Hematopoietic multipotent progenitor cell (in vitro differentiated cells): ENCODE data around the gene CST2. TPM values are rescaled to one million over a fixed set of nuclear protein-coding genes. Genes with fewer than 3 reads are reported as not detected.
"Not testable (repeated sequence)": the region's sequence is repeated elsewhere in the genome, so short reads cannot be mapped to it uniquely, and the experiment has no call there.

Experiments used
- DNase-seq, 3 donors: peaks; one replicate each; pipeline ENCODE4 v3.0.0-alpha.2; 2011 to 2015; ENCODE audit warnings: low read depth in 2 of 3, low spot score in 2 of 3
- total RNA-seq: library from RNA; depleted of rRNA; stranded (reverse); fragments of >200 nt; gene quantifications from one replicate; pipeline ENCODE4 v1.2.3, GENCODE V29; 2012

CST2 gene, protein sequence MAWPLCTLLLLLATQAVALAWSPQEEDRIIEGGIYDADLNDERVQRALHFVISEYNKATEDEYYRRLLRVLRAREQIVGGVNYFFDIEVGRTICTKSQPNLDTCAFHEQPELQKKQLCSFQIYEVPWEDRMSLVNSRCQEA
- not detected for total RNA-seq

DNA sequence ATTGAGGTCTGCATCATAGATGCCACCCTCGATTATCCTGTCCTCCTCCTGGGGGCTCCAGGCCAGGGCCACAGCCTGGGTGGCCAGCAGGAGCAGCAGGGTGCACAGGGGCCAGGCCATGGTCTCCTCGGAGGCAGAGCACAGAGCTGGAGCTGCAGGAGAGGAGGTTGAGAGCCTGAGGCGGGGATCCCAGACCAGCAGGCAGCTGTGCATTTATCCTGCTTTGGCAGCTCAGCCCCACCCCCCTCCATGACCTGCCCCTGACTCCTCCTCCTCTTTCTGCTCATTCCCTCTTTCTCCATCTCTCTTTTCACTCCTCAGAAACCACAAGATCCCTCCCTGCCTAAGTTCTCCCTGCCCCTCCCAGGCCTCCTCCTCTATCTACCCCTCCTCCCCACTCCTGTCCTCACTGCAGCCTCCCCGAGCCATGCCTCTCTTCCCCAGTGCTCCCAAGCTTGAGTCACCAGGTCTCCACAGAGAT, at the start of gene CST2:
CST2 (minus strand) TSS at position 189 of the 481 bp plus-strand sequence; CDS start at position 120, 69 bp downstream.
- no peak for DNase-seq

DNA sequence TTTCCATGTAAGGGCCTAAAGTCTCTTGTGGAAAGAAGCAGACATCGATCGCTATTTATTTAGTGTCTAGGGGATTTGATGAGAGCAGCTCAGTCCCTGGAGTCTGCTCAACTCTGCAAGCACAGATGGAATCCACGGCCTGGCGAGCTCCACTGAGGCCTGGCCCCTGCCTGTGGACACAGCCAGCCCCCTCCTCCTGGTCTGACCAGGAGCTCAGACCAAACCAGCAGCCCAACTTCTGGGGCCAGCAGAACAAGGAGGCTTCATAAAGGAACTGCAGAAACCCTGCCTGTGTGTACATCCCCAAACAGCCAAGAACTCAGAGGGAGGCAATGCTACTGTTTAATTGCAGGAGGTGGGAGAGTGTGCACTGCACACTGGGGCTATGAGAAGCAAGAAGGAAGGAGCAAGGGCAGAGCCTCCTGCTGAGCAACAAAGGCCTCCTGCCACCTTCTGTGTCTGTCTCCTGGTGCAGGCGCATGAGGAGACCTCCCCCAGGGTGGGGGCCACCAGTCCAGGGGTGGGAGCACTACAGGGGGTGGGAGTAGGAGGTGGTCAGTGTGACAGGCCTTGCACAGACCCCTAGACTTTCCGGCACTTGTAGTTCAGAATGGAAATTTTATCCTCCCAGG, 49.2 kb upstream of the CST2 start:
- DNase-seq: no peak

DNA sequence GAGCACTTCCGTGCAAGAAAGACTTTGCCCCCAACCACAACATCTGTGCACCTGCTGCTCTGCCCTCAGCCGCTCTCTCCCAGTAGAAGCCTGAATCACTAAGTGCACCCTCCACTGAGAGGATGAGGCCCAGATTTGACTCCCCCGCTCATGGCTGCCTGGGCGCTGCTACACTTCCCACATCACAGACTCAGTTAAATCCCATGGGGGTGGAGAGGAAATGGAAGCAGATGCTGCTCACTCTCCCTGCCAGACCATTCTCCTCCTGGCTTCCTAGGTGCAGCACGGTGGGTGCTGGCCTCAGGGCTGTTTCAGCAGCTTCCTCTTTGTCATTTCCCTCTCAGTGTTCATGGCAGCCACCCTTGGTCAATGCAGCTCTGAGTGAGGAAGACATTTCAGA, 48.2 kb upstream of the CST2 start:
- DNase-seq: peak in 1 of 3 donors; percentile 10

DNA sequence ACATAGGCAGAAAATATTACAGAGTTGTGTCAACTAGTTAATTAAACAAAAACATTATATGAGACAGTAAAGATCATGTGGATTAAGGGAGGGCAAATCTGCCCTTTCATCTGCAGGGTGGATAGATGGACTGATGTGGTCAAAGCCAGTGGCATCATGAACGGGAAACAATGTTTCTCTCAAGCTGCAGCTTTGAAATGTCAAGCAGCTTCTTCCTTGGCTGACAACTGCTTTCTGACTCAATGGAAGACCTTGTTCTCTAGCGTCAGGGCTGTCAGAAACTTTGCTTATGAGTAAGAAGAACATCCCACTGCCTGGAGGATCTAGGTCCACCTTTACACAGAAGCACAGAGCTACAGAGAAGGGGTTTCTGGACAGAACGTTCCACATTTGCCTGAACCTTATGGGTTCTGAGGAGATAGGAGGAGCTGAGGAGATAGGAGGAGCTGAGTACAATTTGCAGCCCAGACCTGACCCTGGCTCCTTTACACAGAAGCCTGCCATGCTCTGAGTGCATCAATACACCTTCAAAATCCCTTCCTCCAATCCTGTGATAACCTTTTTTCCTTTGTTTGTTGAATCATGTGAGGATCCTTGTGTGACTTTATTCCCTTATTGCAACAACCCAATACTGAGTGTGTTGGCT, 47.0 kb upstream of the CST2 start:
- DNase-seq: no peak

DNA sequence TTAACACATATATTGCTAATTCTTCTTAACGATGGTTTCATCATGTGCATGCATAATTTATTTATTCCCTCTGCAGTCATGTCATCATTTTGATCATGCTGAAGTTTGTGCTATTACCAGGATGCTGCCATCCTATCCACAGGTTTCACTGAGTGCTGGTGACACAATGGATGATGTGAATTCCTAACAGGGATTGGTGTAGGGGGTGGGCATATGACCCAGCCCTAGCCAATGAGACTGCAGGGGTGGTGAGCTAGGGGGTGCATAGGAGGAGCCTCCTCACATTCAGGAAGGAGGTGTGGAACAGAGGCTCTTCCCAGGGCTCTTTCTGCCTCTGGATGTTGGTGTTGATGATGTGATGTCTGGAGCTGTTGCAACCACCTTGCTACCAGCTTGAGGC, 45.5 kb upstream of the CST2 start:
- no peak for DNase-seq

DNA sequence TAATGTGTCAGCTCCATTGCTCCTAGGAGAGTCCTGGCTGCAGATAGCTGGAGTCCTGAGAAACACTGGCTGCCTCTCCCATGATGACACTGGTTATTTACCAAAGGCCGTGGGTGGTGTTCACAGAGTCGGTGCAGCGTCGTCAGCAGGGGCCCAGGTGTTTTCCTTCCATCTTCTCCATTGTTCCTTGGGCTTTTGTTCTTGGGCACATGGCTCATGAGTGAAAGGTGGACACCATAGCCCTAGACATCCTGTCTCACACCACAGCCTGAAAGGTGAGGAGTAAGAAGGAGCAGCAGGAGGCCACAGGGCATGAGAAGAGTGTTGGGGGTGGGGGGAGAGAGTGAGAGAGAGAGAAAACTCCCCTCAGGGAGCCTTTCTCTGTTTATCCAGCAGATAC, 43.9 kb upstream of the CST2 start:
- DNase-seq: no peak

DNA sequence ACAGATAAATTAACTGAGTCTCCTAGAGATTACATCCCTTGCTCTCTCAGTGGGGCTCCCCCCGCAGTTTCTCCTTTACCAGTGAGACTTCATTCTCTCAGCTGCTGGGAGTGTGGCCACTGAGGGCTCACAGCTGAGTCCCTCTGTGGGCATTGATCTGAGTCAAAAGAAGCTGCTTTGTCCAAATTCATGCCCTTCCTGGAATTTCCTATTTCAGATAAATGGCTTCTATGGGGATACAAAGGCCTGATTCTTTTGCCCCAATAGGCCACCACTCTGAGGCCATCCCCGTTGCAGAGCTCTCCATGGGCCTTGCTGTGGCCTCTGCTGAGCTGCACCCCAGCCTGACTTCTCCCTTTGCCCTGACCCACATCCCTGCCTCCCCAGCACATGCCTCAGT, 43.0 kb upstream of the CST2 start:
- no peak for DNase-seq

DNA sequence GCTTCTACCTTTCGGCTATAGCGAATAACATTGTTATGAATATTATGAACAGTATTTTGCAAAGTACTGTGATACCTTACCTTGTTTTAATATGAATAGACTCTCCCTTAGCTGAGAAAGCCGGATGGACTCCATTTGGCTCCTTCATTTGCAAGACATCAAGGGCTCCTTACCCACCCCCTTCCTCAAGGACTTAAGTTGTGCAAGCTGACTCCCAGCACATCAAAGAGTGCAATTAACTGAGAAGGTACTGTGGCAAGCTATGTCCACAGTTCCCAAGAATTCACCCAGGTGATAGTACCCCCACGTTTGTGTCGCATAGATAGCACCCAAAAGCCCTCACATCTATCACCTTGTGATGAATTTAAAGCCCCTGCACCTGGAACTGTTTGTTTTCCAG, 41.8 kb upstream of the CST2 start:
- DNase-seq: no peak

DNA sequence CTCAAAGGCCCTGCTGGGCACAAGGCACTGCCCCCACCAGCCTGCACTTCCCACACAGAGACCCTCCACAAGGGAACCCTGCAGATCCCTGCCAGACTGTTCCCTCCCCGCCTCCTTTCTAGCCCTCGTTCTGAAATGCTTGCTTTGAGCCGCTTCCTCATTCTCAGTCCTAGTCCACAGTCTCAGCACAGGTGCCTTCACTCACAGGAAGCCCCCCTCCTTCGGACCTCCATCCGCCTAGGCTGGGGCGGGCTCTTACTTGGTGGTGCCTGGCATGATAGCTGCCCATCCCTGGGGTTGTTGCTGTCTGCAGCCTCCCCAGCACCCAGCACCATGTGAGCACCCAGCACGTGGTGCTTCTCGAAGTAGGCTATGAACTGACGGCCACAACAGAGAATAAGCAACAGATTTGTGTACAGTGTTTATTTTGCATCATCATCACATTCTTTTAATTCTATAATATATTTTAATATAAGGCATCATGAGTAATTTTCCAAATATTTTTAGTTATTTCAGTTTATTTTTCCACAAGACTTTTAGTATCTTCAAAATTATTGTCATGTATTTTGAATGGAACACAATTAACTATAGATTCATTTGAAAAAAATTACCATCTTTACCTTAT, 40.7 kb upstream of the CST2 start:
- DNase-seq: peak in 1 of 3 donors; percentile 45

DNA sequence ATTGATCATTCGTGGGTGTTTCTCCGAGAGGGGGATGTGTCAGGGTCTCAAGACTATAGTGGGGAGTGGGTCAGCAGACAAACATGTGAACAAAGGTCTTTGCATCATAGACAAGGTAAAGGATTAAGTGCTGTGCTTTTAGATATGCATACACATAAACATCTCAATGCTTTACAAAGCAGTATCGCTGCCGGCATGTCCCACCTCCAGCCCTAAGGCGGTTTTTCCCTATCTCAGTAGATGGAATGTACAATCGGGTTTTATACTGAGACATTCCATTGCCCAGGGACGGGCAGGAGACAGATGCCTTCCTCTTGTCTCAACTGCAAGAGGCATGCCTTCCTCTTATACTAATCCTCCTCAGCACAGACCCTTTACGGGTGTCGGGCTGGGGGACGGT, 34.2 kb upstream of the CST2 start:
- not testable (repeated sequence) for DNase-seq

DNA sequence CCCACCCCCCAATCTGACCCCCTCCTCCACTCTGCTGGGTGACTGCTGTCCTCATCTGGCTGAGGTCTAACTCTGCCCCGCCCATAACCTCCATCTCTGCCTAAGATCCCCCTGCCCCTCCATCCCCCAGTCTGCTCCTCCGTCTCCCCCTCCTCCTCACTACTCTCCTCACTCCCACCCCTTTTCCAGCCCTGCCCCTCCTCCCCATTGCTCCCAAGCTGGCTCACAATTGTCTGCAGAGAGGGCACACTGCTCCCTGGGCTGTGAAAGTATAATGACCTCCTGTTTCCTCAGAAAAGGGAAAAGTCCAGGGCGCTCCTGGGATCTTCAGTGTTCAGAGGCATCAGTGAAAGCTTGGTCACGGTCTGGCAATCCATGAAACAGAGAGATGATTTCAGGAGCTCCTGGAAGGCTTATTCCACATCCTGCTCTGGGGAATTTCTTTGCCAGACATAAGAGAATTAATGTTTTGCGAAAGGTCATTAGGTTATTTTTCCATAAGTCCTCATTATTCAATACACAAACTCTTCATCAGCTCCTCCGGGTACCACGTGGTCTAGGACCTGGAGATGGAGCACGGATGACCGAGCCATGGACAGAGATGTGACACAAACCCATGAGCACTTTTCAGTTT, 31.6 kb upstream of the CST2 start:
- no peak for DNase-seq

DNA sequence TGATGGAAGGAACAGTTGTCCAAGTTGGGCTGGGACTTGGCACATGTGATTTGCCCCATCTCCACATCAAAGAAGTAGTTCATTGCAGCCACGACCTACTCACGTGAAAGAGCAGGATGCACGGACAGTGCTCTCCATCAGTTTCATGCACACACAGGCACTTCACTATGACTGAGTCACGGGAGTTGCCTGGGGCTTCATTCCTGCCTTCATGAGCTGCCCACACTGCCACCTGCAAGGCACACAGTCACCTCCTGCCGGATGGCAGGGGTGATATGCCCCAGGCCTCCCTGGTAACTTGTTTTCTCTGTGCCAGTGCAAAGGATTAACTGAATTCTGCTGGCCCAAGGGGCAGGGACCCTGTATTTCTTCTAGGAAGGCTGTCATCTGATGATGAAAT, 30.2 kb upstream of the CST2 start:
- no peak for DNase-seq

DNA sequence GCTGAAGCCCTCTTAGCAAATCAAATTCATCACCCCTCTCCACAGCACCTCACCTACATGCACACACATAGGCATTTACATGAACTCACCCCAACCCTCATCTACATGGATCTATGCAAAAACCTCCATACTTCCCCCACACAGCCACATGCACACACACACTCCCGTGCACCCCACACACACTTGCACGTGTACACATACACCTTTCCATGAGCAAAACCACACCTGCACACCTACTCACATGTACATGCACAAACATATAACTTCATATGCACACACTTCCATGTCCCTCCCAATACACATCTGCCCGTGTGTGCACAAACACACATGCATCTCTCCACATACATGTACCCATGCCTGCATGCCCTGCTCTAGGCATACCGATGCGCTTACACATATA, 29.7 kb upstream of the CST2 start:
- no peak for DNase-seq

DNA sequence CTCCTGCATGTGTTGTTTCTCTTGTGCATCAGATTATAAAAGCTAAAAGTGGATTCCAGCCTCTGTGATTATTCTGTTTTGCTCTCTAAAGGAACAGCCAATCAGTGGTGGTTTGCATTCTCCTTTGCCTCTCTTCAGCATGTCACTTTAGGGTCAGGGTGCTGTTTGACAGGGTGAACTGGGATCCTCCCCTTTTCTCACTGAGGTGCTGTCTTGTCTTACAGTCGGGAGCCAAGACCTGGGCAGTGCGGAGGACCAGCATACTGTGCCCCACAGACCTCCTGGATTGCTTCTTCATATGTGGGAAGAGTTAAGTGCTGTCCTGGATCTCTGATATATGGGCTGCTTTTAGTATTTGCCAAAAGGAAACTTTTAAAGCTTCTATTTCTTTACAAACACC, 15.2 kb upstream of the CST2 start:
- DNase-seq: no peak

DNA sequence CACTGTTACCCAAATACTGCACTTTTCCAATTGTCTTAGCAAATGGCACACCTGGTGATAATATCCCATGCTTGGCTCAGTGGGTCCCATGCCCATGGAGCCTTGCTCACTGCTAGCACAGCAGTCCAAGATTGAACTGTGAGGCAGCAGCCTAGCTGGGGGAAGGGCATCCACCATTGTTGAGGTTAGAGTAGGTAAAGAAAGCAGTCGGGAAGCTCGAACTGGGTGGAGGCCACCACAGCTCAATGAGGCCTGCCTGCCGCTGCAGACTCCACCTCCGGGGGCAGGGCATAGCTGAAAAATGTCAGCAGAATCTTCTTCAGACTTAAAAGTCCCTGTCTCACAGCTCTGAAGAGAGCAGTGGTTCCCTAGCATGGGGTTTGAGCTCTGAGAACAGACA, 9.2 kb upstream of the CST2 start:
- no peak for DNase-seq

DNA sequence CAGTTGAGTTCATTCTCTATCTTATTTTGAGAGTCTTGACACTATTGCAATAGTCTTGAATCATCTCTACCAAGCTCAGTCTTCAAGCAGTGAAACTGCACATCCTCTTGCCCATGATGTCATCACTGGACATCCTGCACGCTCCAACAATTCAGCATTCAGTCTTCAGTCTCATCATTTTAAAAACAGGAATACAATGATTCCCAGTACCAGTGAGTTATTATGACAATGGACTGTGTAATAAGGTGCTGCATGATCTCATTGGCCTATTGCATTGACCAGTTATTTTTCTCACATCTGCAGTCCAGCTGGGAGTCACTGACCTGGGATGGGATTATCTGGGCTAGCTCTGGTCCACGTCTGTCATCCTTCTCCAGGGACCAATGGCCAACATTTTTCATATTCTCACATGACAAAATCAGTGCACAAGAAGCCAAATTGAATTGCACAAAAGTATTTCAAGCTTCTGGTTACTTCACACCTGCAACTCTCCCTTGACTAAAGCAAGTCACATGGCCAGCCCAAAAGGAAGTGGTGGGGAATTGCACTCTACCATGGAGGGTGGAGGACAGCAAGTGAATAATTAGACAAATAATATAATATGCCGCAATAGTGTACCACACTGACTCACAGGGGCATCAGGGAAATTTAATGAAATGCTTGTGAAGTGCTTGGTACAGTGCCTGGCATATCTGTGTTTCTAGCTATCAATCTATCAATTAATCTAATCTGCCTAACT, 6.4 kb upstream of the CST2 start:
- DNase-seq: no peak

DNA sequence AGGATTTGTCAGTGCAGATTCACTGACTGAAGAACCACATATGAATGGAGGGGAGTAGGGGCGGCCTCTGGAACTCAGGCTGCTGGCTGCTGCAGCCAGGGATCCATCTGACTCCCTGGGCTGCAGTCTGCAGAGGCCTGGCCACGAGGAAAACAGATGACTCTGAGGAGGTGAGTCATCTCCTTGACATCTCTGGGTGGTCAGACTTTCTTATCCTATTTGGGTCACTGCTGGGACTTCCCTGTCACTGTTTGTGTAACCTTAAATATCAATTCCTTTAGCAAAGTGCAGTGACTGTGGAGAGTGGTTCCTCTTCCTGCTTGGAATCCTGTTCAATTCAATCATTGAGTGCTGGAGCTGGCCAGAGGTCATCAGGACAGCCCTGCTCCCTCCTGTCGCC, 5.4 kb upstream of the CST2 start:
- not testable (repeated sequence) for DNase-seq

DNA sequence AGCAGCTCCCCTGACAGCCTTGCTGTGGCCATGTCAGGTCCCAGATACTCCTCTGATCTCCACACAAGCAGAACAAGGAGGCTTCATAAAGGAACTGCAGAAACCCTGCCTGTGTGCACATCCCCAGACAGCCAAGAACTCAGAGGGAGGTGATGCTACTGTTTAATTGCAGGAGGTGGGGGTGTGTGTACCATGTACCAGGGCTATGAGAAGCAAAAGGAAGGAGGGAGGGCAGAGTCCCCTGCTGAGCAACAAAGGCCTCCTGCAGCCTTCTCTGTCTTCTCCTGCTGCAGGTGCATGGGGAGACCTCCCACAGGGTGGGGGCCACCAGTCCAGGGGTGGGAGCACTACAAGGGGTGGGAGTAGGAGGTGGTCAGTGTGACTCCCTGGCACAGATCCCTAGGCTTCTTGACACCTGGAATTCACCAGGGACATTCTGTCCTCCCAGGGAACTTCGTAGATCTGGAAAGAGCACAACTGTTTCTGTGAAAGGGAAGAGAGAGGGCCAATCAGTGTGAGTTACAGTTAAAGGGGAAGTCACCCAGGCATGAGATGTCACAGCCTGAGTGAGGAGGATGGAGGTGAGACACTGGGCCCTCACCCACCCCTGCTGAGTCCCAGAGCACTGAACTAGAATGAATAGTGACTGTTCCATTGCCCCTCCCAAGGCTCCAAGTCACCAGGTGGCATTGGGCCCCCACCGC, 2.8 kb downstream of the CST2 start:
- no peak for DNase-seq

DNA sequence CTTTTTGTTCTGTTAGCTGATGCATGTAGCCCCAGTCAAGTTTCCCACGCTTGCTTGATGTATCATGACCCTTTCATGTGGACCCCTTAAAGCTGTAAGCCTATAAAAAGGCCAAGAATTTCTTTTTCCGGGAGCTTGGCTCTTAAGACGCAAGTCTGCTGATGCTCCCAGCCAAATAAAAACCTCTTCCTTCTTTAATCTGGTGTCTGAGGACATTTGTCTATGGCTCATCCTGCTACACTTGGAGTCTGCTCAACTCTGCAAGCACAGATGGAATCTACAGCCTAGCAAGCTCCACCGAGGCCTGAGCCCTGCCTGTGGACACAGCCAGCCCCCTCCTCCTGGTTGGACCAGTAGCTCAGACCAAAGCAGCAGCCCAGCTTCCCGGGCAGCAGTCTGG, 3.4 kb downstream of the CST2 start:
- DNase-seq: no peak

DNA sequence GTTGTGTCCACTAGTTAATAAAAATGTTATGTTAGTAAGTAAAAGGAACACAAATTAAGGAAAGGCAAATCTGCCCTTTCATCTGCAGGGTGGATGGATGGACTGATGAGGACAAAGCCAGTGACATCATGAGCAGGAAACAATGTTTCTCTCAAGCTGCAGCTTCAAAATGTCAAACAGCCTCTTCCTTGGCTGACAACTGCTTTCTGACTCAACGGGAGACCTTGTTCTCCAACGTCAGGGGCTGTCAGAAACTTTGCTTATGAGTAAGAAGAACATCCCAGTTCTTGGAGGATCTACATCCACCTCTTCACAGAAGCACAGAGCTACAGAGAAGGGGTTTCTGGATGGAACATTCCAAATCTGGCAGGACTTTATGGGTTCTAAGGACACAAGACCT, 6.0 kb downstream of the CST2 start:
- no peak for DNase-seq
